Skeletal muscle tissue (tissue), 4 donors: ENCODE measurements around the gene PRDM7. TPM values are rescaled to one million over a fixed set of nuclear protein-coding genes. Genes with fewer than 3 reads are reported as not detected.

Experiments
- H3K27ac ChIP-seq: one replicate; pipeline ENCODE4 v1.7.0; 2013; ENCODE audit warnings: mild to moderate bottlenecking, low read depth, low read length, inconsistent platforms
- H3K27me3 ChIP-seq, 3 donors: one replicate each; pipeline ENCODE4 v1.7.0; 2013; ENCODE audit warnings: low read length in 3 of 3; ENCODE audit not compliant: control insufficient read depth in 3 of 3, insufficient read depth in 3 of 3
- H3K36me3 ChIP-seq, 3 donors: one replicate each; pipeline ENCODE4 v1.7.0; 2013; ENCODE audit warnings: low read length in 3 of 3; ENCODE audit not compliant: control insufficient read depth in 3 of 3, insufficient read depth in 3 of 3
- H3K4me1 ChIP-seq, 3 donors: one replicate each; pipeline ENCODE4 v1.7.0; 2013; ENCODE audit warnings: low read length in 3 of 3, mild to moderate bottlenecking in 3 of 3; ENCODE audit not compliant: control insufficient read depth in 3 of 3, insufficient read depth in 3 of 3
- H3K4me3 ChIP-seq, 3 donors: one replicate each; pipeline ENCODE4 v1.7.0; 2013; ENCODE audit warnings: low read length in 3 of 3
- H3K9ac ChIP-seq, 3 donors: one replicate each; pipeline ENCODE4 v1.7.0; 2013; ENCODE audit warnings: low read length in 3 of 3, mild to moderate bottlenecking in 3 of 3, moderate library complexity in 2 of 3, low read depth in 1 of 3
- H3K9me3 ChIP-seq, 3 donors: one replicate each; pipeline ENCODE4 v1.7.0; 2013; ENCODE audit warnings: low read length in 3 of 3; ENCODE audit not compliant: control insufficient read depth in 3 of 3
- total RNA-seq: library from RNA; depleted of rRNA; stranded (reverse); fragments of >200 nt; gene quantifications from one replicate; pipeline ENCODE4 v1.2.3, GENCODE V29; 2014
- donor health status: Osteomylitis.

The PRDM7 gene
- total RNA-seq, 1 donor from 2014 or later: not detected

- no peak overlapping the region for H3K9ac ChIP-seq
- H3K27me3 ChIP-seq: peaks cover 3 to 11% (median 10%) of the 10 kb centered on the region in 3 donors
- peaks cover 33 to 55% (median 47%) of the 10 kb centered on the region in 3 donors for H3K36me3 ChIP-seq
- no peak overlapping the region for H3K4me3 ChIP-seq
- no peaks in the 10 kb centered on the region for H3K9me3 ChIP-seq
- peaks cover 5 to 12% (median 8%) of the 10 kb centered on the region in 3 donors for H3K4me1 ChIP-seq
- H3K27ac ChIP-seq: no peak overlapping the region
Observed at GRCh38 chr16:90041896-90042473, 35.1 kb downstream of the PRDM7 start.

- Histone ChIP-seq H3K4me3 (no peak overlapping the region), H3K27ac (no peak overlapping the region), H3K27me3 (no peaks in the 10 kb centered on the region), H3K9ac (no peak overlapping the region), H3K4me1 (no peaks in the 10 kb centered on the region), H3K9me3 (no peaks in the 10 kb centered on the region), H3K36me3 (peaks cover 46 to 69% (median 63%) of the 10 kb centered on the region in 3 donors)
Observed at GRCh38 chr16:90040152-90041023, 36.7 kb downstream of the PRDM7 start.

GRCh38 chr16:90037276-90037675, 39.9 kb downstream of the PRDM7 start:
- no peaks in the 10 kb centered on the region for H3K9me3 ChIP-seq
- H3K9ac ChIP-seq: no peak overlapping the region
- no peaks in the 10 kb centered on the region for H3K27me3 ChIP-seq
- peaks cover 42 to 66% (median 58%) of the 10 kb centered on the region in 3 donors for H3K36me3 ChIP-seq
- H3K27ac ChIP-seq: no peak overlapping the region
- H3K4me3 ChIP-seq: no peak overlapping the region
- H3K4me1 ChIP-seq: no peaks in the 10 kb centered on the region

- Histone ChIP-seq H3K27me3 (no peaks in the 10 kb centered on the region), H3K4me1 (no peaks in the 10 kb centered on the region), H3K4me3 (no peak overlapping the region), H3K9me3 (no peaks in the 10 kb centered on the region), H3K27ac (no peak overlapping the region), H3K36me3 (peaks cover 50 to 72% (median 60%) of the 10 kb centered on the region in 3 donors), H3K9ac (no peak overlapping the region)
Observed at GRCh38 chr16:90035902-90036301, 41.2 kb downstream of the PRDM7 start.

GRCh38 chr16:90034504-90034903, 42.6 kb downstream of the PRDM7 start:
- Histone ChIP-seq H3K27ac (no peak overlapping the region), H3K4me1 (no peaks in the 10 kb centered on the region), H3K9me3 (no peaks in the 10 kb centered on the region), H3K4me3 (no peak overlapping the region), H3K27me3 (no peaks in the 10 kb centered on the region), H3K36me3 (peaks cover 43 to 61% (median 48%) of the 10 kb centered on the region in 3 donors), H3K9ac (no peak overlapping the region)

- H3K36me3 ChIP-seq: peaks cover 47 to 59% (median 47%) of the 10 kb centered on the region in 3 donors
Observed at GRCh38 chr16:90033387-90033786, 43.7 kb downstream of the PRDM7 start.

GRCh38 chr16:90032674-90033331, 44.3 kb downstream of the PRDM7 start:
- Histone ChIP-seq H3K4me3 (no peak overlapping the region), H3K9me3 (no peaks in the 10 kb centered on the region), H3K27ac (no peak overlapping the region), H3K27me3 (no peaks in the 10 kb centered on the region), H3K9ac (no peak overlapping the region), H3K36me3 (peaks cover 41 to 54% (median 44%) of the 10 kb centered on the region in 3 donors), H3K4me1 (no peaks in the 10 kb centered on the region)

More at GRCh38 chr16:90033387-90033786, 43.7 kb downstream of the PRDM7 start:
- H3K9ac ChIP-seq: no peak overlapping the region
- no peak overlapping the region for H3K27ac ChIP-seq
- no peak overlapping the region for H3K4me3 ChIP-seq
- H3K27me3 ChIP-seq: no peaks in the 10 kb centered on the region
- H3K9me3 ChIP-seq: no peaks in the 10 kb centered on the region
- H3K4me1 ChIP-seq: no peaks in the 10 kb centered on the region

- Histone ChIP-seq H3K4me3 (no peak overlapping the region), H3K4me1 (no peaks in the 10 kb centered on the region), H3K36me3 (peaks cover 34 to 48% (median 38%) of the 10 kb centered on the region in 3 donors), H3K9ac (no peak overlapping the region), H3K9me3 (no peaks in the 10 kb centered on the region), H3K27me3 (no peaks in the 10 kb centered on the region), H3K27ac (no peak overlapping the region)
Observed at GRCh38 chr16:90031931-90032673, 45.0 kb downstream of the PRDM7 start.

GRCh38 chr16:90031186-90031930, 45.8 kb downstream of the PRDM7 start:
- Histone ChIP-seq H3K36me3 (peaks cover 27 to 41% (median 30%) of the 10 kb centered on the region in 3 donors), H3K9me3 (no peaks in the 10 kb centered on the region)

More at GRCh38 chr16:90031186-90031930, 45.8 kb downstream of the PRDM7 start:
- Histone ChIP-seq H3K9ac (no peak overlapping the region), H3K4me3 (no peak overlapping the region), H3K27me3 (no peaks in the 10 kb centered on the region), H3K27ac (no peak overlapping the region), H3K4me1 (no peaks in the 10 kb centered on the region)
